ENCODE data around the gene UBE2R2.
"Not testable (repeated sequence)": the region's sequence is repeated elsewhere in the genome, so short reads cannot be mapped to it uniquely, and the experiment has no call there.

UBE2R2 gene

DNA sequence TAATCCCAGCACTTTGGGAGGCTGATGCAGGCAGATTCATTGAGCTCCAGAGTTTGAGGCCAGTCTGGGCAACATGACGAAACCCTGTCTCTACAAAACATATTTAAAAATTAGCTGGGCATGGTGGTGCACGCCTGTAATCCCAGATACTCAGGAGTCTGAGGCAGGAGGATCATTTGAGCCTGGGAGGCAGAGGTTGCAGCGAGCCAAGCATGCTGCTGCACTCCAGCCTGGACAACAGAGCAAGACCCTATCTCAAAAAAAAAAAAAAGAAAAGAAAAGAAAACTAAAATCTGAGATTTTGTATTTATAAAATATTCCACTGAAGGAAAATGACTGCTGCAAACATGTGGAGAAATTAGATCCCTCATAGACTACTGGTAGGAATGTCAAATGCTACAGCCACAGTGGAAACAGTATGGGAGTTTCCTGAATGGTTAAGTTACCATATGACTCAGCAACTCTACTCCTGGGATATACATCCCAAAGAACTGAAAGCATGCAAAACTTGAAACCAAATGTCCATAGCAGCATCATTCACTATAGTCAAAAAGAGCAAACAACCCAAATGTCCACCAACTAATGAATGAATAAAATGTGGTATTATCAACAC is 125.6 kb downstream of the UBE2R2 start:
- no peaks in the 10 kb centered on the region for H3K9me3 ChIP-seq
- TF ChIP-seq Cebpa-rat (IDR thresholded peaks at IDR 0.05) = no peak
- no peak overlapping the region for H3K9ac ChIP-seq
- H4K20me1 ChIP-seq = peaks cover 7% of the 10 kb centered on the region
- no peak overlapping the region for H3K4me3 ChIP-seq
- H3K4me2 ChIP-seq = no peak overlapping the region
- H3K36me3 ChIP-seq = peaks cover 92% of the 10 kb centered on the region
- no peak overlapping the region for H3K27ac ChIP-seq
- H3K4me1 ChIP-seq = no peaks in the 10 kb centered on the region
- H3K27me3 ChIP-seq = no peaks in the 10 kb centered on the region

DNA sequence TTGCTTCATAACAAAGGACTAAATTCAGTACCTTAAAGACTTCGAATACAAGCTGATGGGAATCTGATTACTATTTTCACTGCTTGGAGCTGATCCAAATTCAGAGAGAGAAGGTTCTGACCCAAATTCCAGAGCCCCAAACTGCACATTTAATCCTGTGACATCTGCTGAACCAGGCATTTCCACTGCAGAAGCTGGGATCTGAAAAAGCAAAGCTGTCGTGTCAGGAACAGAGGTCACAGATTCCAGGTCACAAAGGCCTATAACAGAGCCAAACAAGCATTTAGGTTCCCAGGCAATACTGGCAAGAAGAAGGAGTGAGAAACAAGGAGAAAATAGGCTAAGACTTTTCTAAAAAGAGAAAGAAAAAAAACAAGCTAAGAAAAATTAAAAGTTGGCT is 126.4 kb downstream of the UBE2R2 start:
- Histone ChIP-seq H3K4me3 (no peak overlapping the region), H3K27me3 (no peaks in the 10 kb centered on the region), H3K4me2 (no peak overlapping the region), H3K36me3 (peaks cover 92% of the 10 kb centered on the region), H3K9me3 (no peaks in the 10 kb centered on the region), H3K9ac (no peak overlapping the region), H3K27ac (no peak overlapping the region), H4K20me1 (peaks cover 10% of the 10 kb centered on the region), H3K4me1 (no peaks in the 10 kb centered on the region)
- TF ChIP-seq Cebpa-rat (IDR thresholded peaks at IDR 0.05) = no peak

DNA sequence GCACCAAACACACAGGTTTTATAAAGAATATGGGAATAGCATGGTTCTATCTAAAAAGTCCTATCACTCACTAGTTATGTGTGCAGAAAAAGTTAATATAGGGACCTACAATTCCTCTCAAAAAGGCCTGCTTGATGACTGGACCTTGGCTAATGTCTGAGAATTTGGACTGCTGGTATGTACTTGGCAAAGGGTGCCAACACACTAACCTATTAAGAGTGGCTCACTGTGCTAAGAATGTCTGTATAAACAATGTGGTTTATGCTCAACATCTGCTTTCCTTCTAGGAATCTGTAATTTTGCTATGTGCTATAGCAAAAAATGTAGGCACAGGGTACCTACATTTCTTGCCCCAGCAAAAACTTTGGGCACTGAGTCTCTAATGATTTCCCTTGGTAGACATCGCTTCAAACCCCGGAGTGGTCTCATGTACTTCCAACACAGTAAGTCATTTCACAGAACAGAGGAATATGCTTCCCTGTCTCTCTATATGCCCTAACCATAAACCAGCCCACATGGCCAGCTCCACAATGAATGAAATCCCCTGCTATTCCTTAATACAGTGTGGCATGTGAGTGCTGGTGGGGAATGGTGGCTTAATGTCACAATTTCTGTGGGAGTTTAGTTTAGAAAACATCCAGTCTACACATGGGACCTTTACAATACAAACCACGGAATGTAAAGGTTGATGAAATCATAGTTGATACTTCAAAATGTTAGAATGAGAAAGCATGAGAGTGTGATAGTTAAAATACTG is 130.0 kb downstream of the UBE2R2 start:
- H3K4me1 ChIP-seq = no peaks in the 10 kb centered on the region
- H3K36me3 ChIP-seq = peaks cover 96% of the 10 kb centered on the region
- no peak overlapping the region for H3K4me2 ChIP-seq
- no peaks in the 10 kb centered on the region for H3K27me3 ChIP-seq
- no peak overlapping the region for H3K27ac ChIP-seq
- no peak for TF ChIP-seq Cebpa-rat (IDR thresholded peaks at IDR 0.05)
- H4K20me1 ChIP-seq = 0 out of 2 replicates have a peak, but pooled peaks cover 11% of the 10 kb centered on the region
- no peak overlapping the region for H3K4me3 ChIP-seq
- no peaks in the 10 kb centered on the region for H3K9me3 ChIP-seq
- H3K9ac ChIP-seq = no peak overlapping the region

DNA sequence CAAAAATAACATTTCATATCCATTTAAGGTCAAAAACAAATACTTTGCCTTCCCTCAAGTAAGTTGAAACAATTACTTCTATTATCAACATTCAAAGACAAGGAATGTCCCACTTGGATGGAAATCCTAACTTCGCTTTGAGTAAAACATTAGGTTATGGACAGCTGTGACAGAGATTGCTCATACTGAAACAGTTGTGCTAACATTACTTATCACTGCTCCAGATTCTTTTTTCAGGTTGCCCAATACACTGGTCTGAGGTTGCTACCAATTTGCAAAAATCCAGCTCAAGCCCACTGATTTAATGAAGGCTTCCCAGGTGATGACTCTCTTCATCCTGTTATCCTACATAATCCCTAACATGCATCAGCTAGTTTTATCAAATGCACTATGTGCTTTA is 133.4 kb downstream of the UBE2R2 start:
- no peak overlapping the region for H3K4me3 ChIP-seq
- H3K4me1 ChIP-seq = no peaks in the 10 kb centered on the region
- H3K36me3 ChIP-seq = peaks cover 95% of the 10 kb centered on the region
- 0 out of 2 replicates have a peak, but pooled peaks cover 11% of the 10 kb centered on the region for H4K20me1 ChIP-seq
- H3K27ac ChIP-seq = no peak overlapping the region
- H3K27me3 ChIP-seq = no peaks in the 10 kb centered on the region
- H3K4me2 ChIP-seq = no peak overlapping the region
- no peaks in the 10 kb centered on the region for H3K9me3 ChIP-seq
- no peak overlapping the region for H3K9ac ChIP-seq
- no peak for TF ChIP-seq Cebpa-rat (IDR thresholded peaks at IDR 0.05)

DNA sequence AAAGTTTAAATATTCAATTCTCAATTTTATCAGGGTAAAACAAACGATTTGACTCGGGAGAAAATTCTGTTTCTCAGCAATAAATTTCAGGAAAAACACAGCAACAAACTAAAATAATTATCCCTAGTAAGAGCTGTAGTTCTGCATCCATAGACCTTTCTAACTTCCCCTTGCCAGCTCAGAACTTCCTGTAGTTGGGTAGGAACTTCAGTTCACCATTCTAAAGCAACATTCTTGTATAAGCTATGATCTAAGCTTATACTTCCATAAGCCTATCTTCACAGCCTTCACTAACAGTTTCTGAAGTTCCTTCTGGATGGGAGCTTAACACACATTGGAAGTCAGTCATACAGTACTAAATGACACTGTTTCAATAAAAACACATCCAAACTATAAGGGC is 135.1 kb downstream of the UBE2R2 start:
- H3K9ac ChIP-seq = no peak overlapping the region
- peaks cover 99% of the 10 kb centered on the region for H3K36me3 ChIP-seq
- no peak overlapping the region for H3K4me3 ChIP-seq
- TF ChIP-seq Cebpa-rat (IDR thresholded peaks at IDR 0.05) = no peak
- H4K20me1 ChIP-seq = 0 out of 2 replicates have a peak, but pooled peaks cover 11% of the 10 kb centered on the region
- no peaks in the 10 kb centered on the region for H3K4me1 ChIP-seq
- no peak overlapping the region for H3K27ac ChIP-seq
- no peaks in the 10 kb centered on the region for H3K9me3 ChIP-seq
- no peaks in the 10 kb centered on the region for H3K27me3 ChIP-seq
- H3K4me2 ChIP-seq = no peak overlapping the region

DNA sequence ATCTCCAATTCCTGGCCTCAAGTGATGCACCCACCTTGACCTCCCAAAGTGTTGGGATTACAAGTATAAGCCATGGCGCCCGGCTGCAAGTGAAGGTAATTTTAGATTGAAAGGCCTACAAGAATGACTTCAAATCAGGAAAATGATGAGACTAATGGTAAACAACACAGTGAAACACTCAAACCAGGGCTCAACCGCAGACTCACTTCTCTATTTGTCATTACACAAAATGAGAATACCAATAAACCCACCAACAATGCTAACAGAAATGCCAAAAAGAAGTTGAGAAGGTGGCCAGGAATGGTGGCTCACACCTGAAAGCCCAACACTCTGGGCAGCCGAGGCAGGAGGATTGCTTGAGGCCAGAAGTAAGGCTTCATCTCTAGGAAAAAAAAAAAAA is 139.6 kb downstream of the UBE2R2 start:
- Histone ChIP-seq H3K27ac (no peak overlapping the region), H3K36me3 (peaks cover 99% of the 10 kb centered on the region), H3K27me3 (no peaks in the 10 kb centered on the region), H3K9ac (no peak overlapping the region), H3K4me1 (no peaks in the 10 kb centered on the region), H3K9me3 (no peaks in the 10 kb centered on the region), H3K4me2 (no peak overlapping the region), H4K20me1 (no peaks in the 10 kb centered on the region), H3K4me3 (no peak overlapping the region)
- TF ChIP-seq Cebpa-rat (IDR thresholded peaks at IDR 0.05) = no peak

DNA sequence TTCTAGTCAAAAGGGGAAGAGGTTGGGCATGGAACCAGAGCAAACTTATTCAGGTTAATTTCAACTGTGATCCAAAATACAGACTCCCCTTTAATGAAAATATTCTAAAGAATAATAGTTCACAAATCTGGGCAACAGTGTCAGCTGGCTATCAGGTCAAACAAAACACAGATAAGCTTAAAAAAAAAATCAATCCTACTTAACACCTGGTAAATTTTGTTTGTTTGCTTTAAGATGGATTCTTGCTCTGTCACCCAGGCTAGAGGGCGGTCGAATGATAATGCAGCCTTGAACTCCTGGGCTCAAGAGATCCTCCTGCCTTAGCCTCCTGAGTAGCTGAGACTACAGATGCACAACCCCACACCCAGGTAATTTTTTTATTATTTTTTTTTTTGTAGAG is 142.8 kb downstream of the UBE2R2 start:
- no peak overlapping the region for H3K9ac ChIP-seq
- no peaks in the 10 kb centered on the region for H3K4me1 ChIP-seq
- H3K27me3 ChIP-seq = no peaks in the 10 kb centered on the region
- H3K9me3 ChIP-seq = no peaks in the 10 kb centered on the region
- H3K36me3 ChIP-seq = peaks cover 93% of the 10 kb centered on the region
- no peak overlapping the region for H3K4me3 ChIP-seq
- H3K4me2 ChIP-seq = no peak overlapping the region
- no peaks in the 10 kb centered on the region for H4K20me1 ChIP-seq
- no peak for TF ChIP-seq Cebpa-rat (IDR thresholded peaks at IDR 0.05)
- no peak overlapping the region for H3K27ac ChIP-seq

DNA sequence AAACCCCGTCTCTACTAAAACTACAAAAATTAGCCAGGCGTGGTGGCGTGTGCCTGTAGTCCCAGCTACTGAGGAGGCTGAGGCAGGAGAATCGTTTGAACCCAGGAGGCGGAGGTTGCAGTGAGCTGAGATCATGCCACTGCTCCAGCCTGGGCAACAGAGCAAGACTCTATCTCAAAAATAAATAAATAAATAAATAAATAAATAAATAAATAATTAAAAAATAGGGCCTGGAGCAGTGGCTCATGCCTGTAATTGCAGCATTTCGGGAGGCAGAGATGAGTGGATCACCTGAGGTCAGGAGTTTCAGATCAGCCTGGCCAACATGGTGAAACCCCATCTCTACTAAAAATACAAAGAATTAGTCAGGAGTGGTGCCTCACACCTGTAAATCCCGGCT is 145.5 kb downstream of the UBE2R2 start:
- peaks cover 83% of the 10 kb centered on the region for H3K36me3 ChIP-seq
- H3K27me3 ChIP-seq = not testable (repeated sequence)

DNA sequence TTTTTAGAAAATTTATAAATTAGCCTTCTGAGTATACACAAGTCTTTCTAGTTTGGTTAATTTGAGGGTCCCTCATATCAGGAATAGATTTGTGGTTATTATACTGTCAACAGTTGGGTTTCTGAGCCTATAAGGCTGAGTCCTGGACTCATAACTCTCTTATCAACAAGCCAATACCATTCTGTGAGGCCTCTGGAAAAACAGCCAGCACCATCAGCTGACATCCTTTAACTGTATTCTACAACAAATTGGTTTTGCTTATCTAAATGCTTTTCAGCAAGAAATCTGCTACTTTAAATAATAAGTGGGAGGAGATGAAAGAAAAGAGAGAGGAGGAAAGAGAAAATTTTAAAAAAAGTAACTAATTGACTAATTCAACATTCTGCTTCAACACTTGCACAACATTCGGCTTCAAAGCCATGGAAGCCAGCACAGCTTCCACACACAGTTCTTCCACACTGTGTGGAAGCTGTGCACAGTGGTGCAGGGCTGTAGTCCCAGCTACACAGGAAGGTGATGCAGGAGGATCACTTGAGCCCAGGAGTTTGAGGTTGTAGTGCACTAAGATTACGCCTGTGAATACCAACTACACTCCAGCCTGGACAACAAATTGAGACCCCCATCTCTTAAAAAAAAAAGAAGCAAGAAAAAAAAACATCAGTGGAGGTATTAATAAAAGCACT is 147.3 kb downstream of the UBE2R2 start:
- H4K20me1 ChIP-seq = peaks cover 11% of the 10 kb centered on the region; the same call in 1 of the 2 replicates
- no peak overlapping the region for H3K4me2 ChIP-seq
- H3K27ac ChIP-seq = no peak overlapping the region
- no peaks in the 10 kb centered on the region for H3K9me3 ChIP-seq
- TF ChIP-seq Cebpa-rat (IDR thresholded peaks at IDR 0.05) = no peak
- H3K27me3 ChIP-seq = no peaks in the 10 kb centered on the region
- H3K4me3 ChIP-seq = no peak overlapping the region
- no peak overlapping the region for H3K9ac ChIP-seq
- peaks cover 79% of the 10 kb centered on the region for H3K36me3 ChIP-seq
- no peaks in the 10 kb centered on the region for H3K4me1 ChIP-seq

More for the DNA sequence above, 145.5 kb downstream of the UBE2R2 start:
- not testable (repeated sequence) for H3K9ac ChIP-seq, H3K4me3 ChIP-seq, H3K27ac ChIP-seq, H3K4me1 ChIP-seq, H4K20me1 ChIP-seq, H3K4me2 ChIP-seq, H3K9me3 ChIP-seq

All from BLaER1 (cell line).